Kidney epithelial cell (primary cell): ENCODE results near the gene NPR3. TPM values are rescaled to one million over a fixed set of nuclear protein-coding genes. Genes with fewer than 3 reads are reported as not detected.

Experiments
- DNase-seq: peaks from one replicate; pipeline ENCODE4 v3.0.0-alpha.2; 2010; ENCODE audit warnings: low read depth
- H3K27me3 ChIP-seq: 2 replicates; pipeline ENCODE4 v1.6.0; 2011; ENCODE audit warnings: low read length; ENCODE audit not compliant: control insufficient read depth, insufficient read depth
- H3K36me3 ChIP-seq: 2 replicates; pipeline ENCODE4 v1.5.1; 2011; ENCODE audit warnings: low read length; ENCODE audit not compliant: control insufficient read depth, insufficient read depth
- H3K4me3 ChIP-seq: 2 replicates; pipeline ENCODE4 v1.5.1; 2011; ENCODE audit warnings: low read depth, mild to moderate bottlenecking, control low read depth, low read length
- total RNA-seq: library from RNA; depleted of rRNA; stranded (reverse); fragments of >200 nt; gene quantifications from 2 replicates; pipeline ENCODE4 v1.2.3, GENCODE V29; 2015
- TF ChIP-seq, protein P1 (sequence below): IDR thresholded peaks from 2 replicates; pipeline ENCODE4 v1.5.1; 2011; ENCODE audit warnings: mild to moderate bottlenecking, moderate library complexity, low read length, control low read depth, inconsistent platforms; ENCODE audit not compliant: insufficient read depth, poor library complexity, severe bottlenecking

Gene NPR3
- total RNA-seq, 1 donor from 2014 or later: 0.13 TPM

DNA sequence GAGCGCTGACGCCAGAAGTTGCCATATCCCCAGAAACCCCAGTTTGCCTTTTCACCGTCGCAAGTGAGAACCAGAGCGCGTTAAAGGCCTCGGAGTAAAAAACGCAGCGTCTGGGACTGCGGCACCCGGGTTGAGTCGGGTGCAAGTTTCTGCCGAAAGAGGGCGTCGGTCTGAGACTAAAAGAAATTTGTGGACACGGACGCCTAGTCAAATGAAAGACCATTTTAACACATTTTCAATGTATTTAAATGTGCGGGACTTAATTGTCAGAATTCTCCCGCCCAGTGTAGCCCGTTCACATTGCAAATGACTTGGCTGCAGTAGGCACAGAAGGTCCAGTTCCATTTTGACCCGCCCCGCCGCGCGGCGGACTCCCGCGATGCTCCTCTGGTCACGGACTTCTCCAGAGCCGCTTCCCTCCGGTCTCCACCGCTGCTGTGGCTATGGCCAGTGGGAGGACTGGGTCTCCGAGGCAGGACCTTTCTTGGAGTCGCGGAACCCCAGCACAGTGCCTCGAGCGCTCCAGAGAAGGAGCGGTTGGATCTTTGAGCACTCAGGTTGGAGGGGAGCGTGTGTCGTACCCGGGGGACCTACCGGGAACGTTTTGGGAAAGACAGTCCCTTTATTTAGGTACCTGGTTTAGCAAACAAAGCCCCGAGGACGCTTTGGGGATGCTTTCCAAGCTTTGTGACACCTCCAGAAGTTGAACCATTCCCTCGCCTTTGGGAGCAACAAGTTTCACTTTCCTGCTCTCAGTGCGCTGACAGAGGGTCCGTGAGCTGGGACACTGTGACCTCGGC, 1.2 kb upstream of the NPR3 start:
- Histone ChIP-seq H3K36me3 (no peaks in the 10 kb centered on the region), H3K4me3 (peak overlapping the region; percentile 33), H3K27me3 (peaks cover 42% of the 10 kb centered on the region)
- peak; percentile 23 for DNase-seq
- TF ChIP-seq, protein P1, sequence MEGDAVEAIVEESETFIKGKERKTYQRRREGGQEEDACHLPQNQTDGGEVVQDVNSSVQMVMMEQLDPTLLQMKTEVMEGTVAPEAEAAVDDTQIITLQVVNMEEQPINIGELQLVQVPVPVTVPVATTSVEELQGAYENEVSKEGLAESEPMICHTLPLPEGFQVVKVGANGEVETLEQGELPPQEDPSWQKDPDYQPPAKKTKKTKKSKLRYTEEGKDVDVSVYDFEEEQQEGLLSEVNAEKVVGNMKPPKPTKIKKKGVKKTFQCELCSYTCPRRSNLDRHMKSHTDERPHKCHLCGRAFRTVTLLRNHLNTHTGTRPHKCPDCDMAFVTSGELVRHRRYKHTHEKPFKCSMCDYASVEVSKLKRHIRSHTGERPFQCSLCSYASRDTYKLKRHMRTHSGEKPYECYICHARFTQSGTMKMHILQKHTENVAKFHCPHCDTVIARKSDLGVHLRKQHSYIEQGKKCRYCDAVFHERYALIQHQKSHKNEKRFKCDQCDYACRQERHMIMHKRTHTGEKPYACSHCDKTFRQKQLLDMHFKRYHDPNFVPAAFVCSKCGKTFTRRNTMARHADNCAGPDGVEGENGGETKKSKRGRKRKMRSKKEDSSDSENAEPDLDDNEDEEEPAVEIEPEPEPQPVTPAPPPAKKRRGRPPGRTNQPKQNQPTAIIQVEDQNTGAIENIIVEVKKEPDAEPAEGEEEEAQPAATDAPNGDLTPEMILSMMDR: peak; percentile 67

- no peaks in the 10 kb centered on the region for H3K36me3 ChIP-seq
- H3K4me3 ChIP-seq: peak overlapping the region; percentile 23
- TF ChIP-seq, protein P1: no peak
- H3K27me3 ChIP-seq: peaks cover 42% of the 10 kb centered on the region
- DNase-seq: no peak
Observed at GRCh38 chr5:32711362-32711680, 200 bp downstream of the NPR3 start.

DNA sequence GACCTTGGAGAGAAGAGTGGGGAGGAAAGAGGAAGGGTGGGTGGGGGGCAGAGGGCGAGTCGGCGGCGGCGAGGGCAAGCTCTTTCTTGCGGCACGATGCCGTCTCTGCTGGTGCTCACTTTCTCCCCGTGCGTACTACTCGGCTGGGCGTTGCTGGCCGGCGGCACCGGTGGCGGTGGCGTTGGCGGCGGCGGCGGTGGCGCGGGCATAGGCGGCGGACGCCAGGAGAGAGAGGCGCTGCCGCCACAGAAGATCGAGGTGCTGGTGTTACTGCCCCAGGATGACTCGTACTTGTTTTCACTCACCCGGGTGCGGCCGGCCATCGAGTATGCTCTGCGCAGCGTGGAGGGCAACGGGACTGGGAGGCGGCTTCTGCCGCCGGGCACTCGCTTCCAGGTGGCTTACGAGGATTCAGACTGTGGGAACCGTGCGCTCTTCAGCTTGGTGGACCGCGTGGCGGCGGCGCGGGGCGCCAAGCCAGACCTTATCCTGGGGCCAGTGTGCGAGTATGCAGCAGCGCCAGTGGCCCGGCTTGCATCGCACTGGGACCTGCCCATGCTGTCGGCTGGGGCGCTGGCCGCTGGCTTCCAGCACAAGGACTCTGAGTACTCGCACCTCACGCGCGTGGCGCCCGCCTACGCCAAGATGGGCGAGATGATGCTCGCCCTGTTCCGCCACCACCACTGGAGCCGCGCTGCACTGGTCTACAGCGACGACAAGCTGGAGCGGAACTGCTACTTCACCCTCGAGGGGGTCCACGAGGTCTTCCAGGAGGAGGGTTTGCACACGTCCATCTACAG, 760 bp downstream of the NPR3 start:
- peak overlapping the region; percentile 23 for H3K4me3 ChIP-seq
- DNase-seq: no peak
- TF ChIP-seq, protein P1: no peak

DNA sequence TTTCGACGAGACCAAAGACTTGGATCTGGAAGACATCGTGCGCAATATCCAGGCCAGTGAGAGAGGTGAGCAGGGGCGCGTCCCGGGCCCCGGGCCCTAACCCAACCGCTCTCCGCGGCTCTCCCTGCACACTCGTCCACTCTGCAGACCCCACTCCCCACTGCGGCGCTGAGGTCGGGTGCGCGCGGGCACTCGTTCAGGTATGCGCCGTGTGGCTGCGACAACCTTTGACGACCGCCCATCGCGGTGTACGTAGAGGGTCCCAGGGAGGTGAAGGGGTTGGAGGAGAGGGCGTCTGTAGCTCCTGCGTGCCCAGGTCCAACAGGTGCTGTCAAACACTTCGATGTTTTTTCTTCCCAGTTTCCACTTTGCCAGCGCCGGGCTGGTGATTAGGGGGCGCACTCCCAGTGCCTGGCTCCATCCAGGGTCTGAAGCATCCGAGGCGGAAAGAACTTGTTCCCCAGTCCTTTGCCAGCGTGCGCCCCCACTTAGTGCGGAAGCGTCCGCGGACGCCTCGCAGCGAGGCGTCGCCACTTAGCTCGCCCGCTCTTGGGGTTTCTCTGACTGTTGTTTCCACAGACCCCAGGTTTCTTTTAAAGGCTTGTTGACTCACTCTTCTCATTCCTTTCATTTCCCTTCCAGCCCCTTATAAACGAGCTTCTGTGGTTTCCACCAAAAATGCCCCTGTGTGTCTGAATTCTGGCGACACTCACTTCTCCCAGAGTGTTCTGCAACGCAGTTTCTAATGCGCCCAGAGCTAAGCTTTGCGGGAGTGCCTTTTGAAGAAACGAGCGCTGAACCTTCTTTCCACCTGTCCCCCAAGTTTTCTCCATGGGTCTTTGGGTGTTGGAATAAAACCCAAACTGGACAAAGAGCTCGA, 1.6 kb downstream of the NPR3 start:
- H3K4me3 ChIP-seq: no peak overlapping the region
- no peak for DNase-seq
- peaks cover 42% of the 10 kb centered on the region for H3K27me3 ChIP-seq
- no peaks in the 10 kb centered on the region for H3K36me3 ChIP-seq
- TF ChIP-seq, protein P1: peak; percentile 31

More for the DNA sequence above, 760 bp downstream of the NPR3 start:
- Histone ChIP-seq H3K27me3 (peaks cover 42% of the 10 kb centered on the region), H3K36me3 (no peaks in the 10 kb centered on the region)

- TF ChIP-seq, protein P1: no peak
- Histone ChIP-seq H3K27me3 (peaks cover 42% of the 10 kb centered on the region), H3K4me3 (peak overlapping the region; percentile 5), H3K36me3 (no peaks in the 10 kb centered on the region)
- DNase-seq: no peak
Observed at GRCh38 chr5:32713361-32713769, 2.2 kb downstream of the NPR3 start.
